ENCODE data around the gene CUX1.

GRCh38 chr7:102150266-102150665 lies 332.8 kb downstream of the CUX1 start:
- TF ChIP-seq CTCF (IDR thresholded peaks at IDR 0.05) (no peak), ZSCAN18 (CRISPR knock-in tag; IDR thresholded peaks at IDR 0.05) (no peak), NFYB (CRISPR knock-in tag; conservative IDR thresholded peaks at IDR 0.05; ENCODE audit: low read depth) (no peak), ZNF416 (CRISPR knock-in tag; IDR thresholded peaks at IDR 0.05) (no peak), PREB (CRISPR knock-in tag; IDR thresholded peaks at IDR 0.05; ENCODE audit: borderline replicate concordance) (no peak), ATF3 (CRISPR knock-in tag; conservative IDR thresholded peaks at IDR 0.05) (no peak), ATF2 (CRISPR knock-in tag; IDR thresholded peaks at IDR 0.05; ENCODE audit: borderline replicate concordance, low read depth) (no peak)
